HEK293 (cell line): Measurements from ENCODE around the gene WNK3.
A peak's percentile ranks its signal among the peaks of the same experiment; 100 is the strongest.

ENCODE experiments used
- BCL11B ChIP-seq: fragments of 450-650 bp; formaldehyde crosslinking; IDR thresholded peaks from 2 replicates; pipeline ENCODE4 v1.5.1; 2016; ENCODE audit warnings: low read depth, missing biosample characterization, missing genetic modification characterization
- BCL6B ChIP-seq: fragments of 450-650 bp; formaldehyde crosslinking; IDR thresholded peaks from 2 replicates; pipeline ENCODE4 v1.5.1; 2017; ENCODE audit warnings: missing biosample characterization, missing genetic modification characterization
- CTCF ChIP-seq: fragments of 450-650 bp; formaldehyde crosslinking; IDR thresholded peaks from 2 replicates; pipeline ENCODE4 v1.5.1; 2016; ENCODE audit warnings: missing biosample characterization, missing genetic modification characterization
- GLIS2 ChIP-seq: fragments of 450-650 bp; formaldehyde crosslinking; IDR thresholded peaks from 2 replicates; pipeline ENCODE4 v1.5.1; 2016; ENCODE audit warnings: missing biosample characterization, missing genetic modification characterization
- IKZF3 ChIP-seq: fragments of 450-650 bp; IDR thresholded peaks from 2 replicates; pipeline ENCODE4 v1.5.0; 2018; ENCODE audit warnings: missing biosample characterization, mild to moderate bottlenecking, missing genetic modification characterization, moderate library complexity
- KLF9 ChIP-seq: fragments of 450-650 bp; formaldehyde crosslinking; IDR thresholded peaks from 2 replicates; pipeline ENCODE4 v1.5.1; 2016; ENCODE audit warnings: missing biosample characterization, missing genetic modification characterization, low read depth
- PRDM1 ChIP-seq: fragments of 450-650 bp; formaldehyde crosslinking; IDR thresholded peaks from 2 replicates; pipeline ENCODE4; 2016; ENCODE audit warnings: missing biosample characterization, missing genetic modification characterization
- PRDM6 ChIP-seq: fragments of 450-650 bp; formaldehyde crosslinking; IDR thresholded peaks from 2 replicates; pipeline ENCODE4 v1.5.1; 2017; ENCODE audit warnings: missing biosample characterization, missing genetic modification characterization
- SCRT2 ChIP-seq: fragments of 450-650 bp; formaldehyde crosslinking; IDR thresholded peaks from 2 replicates; pipeline ENCODE4 v1.5.1; 2016; ENCODE audit warnings: missing biosample characterization, missing genetic modification characterization
- SP2 ChIP-seq: fragments of 450-650 bp; formaldehyde crosslinking; IDR thresholded peaks from 2 replicates; pipeline ENCODE4 v1.5.1; 2016; ENCODE audit warnings: missing biosample characterization, missing genetic modification characterization
- ZBTB11 ChIP-seq: fragments of 450-650 bp; formaldehyde crosslinking; conservative IDR thresholded peaks from 2 replicates; pipeline ENCODE4 v1.5.1; 2016; ENCODE audit warnings: low read depth, missing biosample characterization, missing genetic modification characterization
- ZBTB17 ChIP-seq: fragments of 450-650 bp; formaldehyde crosslinking; IDR thresholded peaks from 2 replicates; pipeline ENCODE4 v1.5.1; 2016; ENCODE audit warnings: missing biosample characterization, missing genetic modification characterization
- ZBTB26 ChIP-seq: fragments of 450-650 bp; formaldehyde crosslinking; optimal IDR thresholded peaks from 2 replicates; pipeline ENCODE3; 2016; ENCODE audit warnings: missing biosample characterization, mild to moderate bottlenecking, missing genetic modification characterization
- ZBTB48 ChIP-seq: fragments of 450-650 bp; formaldehyde crosslinking; IDR thresholded peaks from 2 replicates; pipeline ENCODE4 v1.5.1; 2016; ENCODE audit warnings: missing biosample characterization, missing genetic modification characterization
- ZBTB6 ChIP-seq: fragments of 450-650 bp; formaldehyde crosslinking; IDR thresholded peaks from 2 replicates; pipeline ENCODE4 v1.5.1; 2017; ENCODE audit warnings: missing biosample characterization, missing genetic modification characterization
- ZBTB7A ChIP-seq: fragments of 450-650 bp; formaldehyde crosslinking; IDR thresholded peaks from 2 replicates; pipeline ENCODE4 v1.5.1; 2016; ENCODE audit warnings: low read depth, missing biosample characterization, missing genetic modification characterization
- ZEB2 ChIP-seq: fragments of 450-650 bp; formaldehyde crosslinking; IDR thresholded peaks from 2 replicates; pipeline ENCODE4 v1.5.1; 2016; ENCODE audit warnings: missing biosample characterization, missing genetic modification characterization
- ZNF132 ChIP-seq: fragments of 450-650 bp; formaldehyde crosslinking; IDR thresholded peaks from 2 replicates; pipeline ENCODE4 v1.5.1; 2017; ENCODE audit warnings: missing biosample characterization, missing genetic modification characterization, borderline replicate concordance
- ZNF133 ChIP-seq: fragments of 450-650 bp; formaldehyde crosslinking; IDR thresholded peaks from 2 replicates; pipeline ENCODE4 v1.5.1; 2016; ENCODE audit warnings: missing biosample characterization, missing genetic modification characterization
- ZNF266 ChIP-seq: fragments of 450-650 bp; formaldehyde crosslinking; IDR thresholded peaks from 2 replicates; pipeline ENCODE4 v1.5.1; 2016; ENCODE audit warnings: missing biosample characterization, missing genetic modification characterization, low read depth
- ZNF280C ChIP-seq: fragments of 450-650 bp; formaldehyde crosslinking; IDR thresholded peaks from 2 replicates; pipeline ENCODE4 v1.5.1; 2016; ENCODE audit warnings: missing biosample characterization, missing genetic modification characterization
- ZNF366 ChIP-seq: fragments of 450-650 bp; formaldehyde crosslinking; conservative IDR thresholded peaks from 2 replicates; pipeline ENCODE4 v1.5.1; 2016; ENCODE audit warnings: missing biosample characterization, missing genetic modification characterization
- ZNF692 ChIP-seq: fragments of 450-650 bp; formaldehyde crosslinking; IDR thresholded peaks from 2 replicates; pipeline ENCODE4 v1.5.1; 2016; ENCODE audit warnings: missing biosample characterization, missing genetic modification characterization

The WNK3 gene

GRCh38 chrX:54357414-54358377, at the start of gene WNK3 (continued):
- no peak for TF ChIP-seq PRDM6
- no peak for TF ChIP-seq ZBTB11 (tag by site-specific recombination)
- no peak for TF ChIP-seq ZNF132
- TF ChIP-seq SP2 (tag by site-specific recombination): peak; percentile 84
- TF ChIP-seq ZNF266: no peak
- no peak for TF ChIP-seq ZBTB7A (tag by site-specific recombination)
- peak; percentile 95 for TF ChIP-seq IKZF3 (tag by site-specific recombination)
- no peak for TF ChIP-seq ZBTB6 (tag by site-specific recombination)
- TF ChIP-seq ZNF280C (tag by site-specific recombination): no peak
- peak; percentile 43; the same call in 1 of the 2 replicates for TF ChIP-seq ZEB2 (tag by site-specific recombination)
- TF ChIP-seq ZBTB48 (tag by site-specific recombination): peak; percentile 67; the same call in 1 of the 2 replicates
- TF ChIP-seq ZNF692 (tag by site-specific recombination): no peak; the same call in 1 of the 2 replicates
- TF ChIP-seq CTCF (tag by site-specific recombination): peak; percentile 16; the same call in 1 of the 2 replicates
- no peak for TF ChIP-seq SCRT2 (tag by site-specific recombination)
- no peak for TF ChIP-seq BCL11B
- peak; percentile 94 for TF ChIP-seq ZNF366 (tag by site-specific recombination)
- peak; percentile 94 for TF ChIP-seq ZBTB17 (tag by site-specific recombination)
- TF ChIP-seq GLIS2 (tag by site-specific recombination): peak; percentile 64; the same call in 1 of the 2 replicates
- peak; percentile 78 for TF ChIP-seq PRDM1 (tag by site-specific recombination)
- TF ChIP-seq BCL6B (tag by site-specific recombination): no peak
- peak; percentile 83 for TF ChIP-seq KLF9 (tag by site-specific recombination)
- no peak for TF ChIP-seq ZNF133
- TF ChIP-seq ZBTB26 (tag by site-specific recombination): peak; percentile 90
